GM23338 (cell line): Measurements from ENCODE around the gene MTRF1L. TPM values are rescaled to one million over a fixed set of nuclear protein-coding genes. Genes with fewer than 3 reads are reported as not detected.

Experiments used
- ATAC-seq: fragments of 200-7000 bp; cut with Tn5 transposase; 3 replicates; pipeline ENCODE4 v1.9.1; 2020
- DNase-seq: peaks from one replicate; pipeline ENCODE4 v3.0.0-alpha.2; 2015; ENCODE audit warnings: low spot score
- H2AFZ ChIP-seq: fragments of 200-600 bp; sonication (generic); 2 replicates; pipeline ENCODE4 v1.8.0; 2016; ENCODE audit warnings: antibody characterized with exemption, mild to moderate bottlenecking, moderate library complexity
- H3F3A ChIP-seq: fragments of 200-600 bp; sonication (generic); replicated peaks from 2 replicates; pipeline ENCODE4 v1.8.0; 2017; ENCODE audit warnings: antibody characterized with exemption, mixed run types, low read depth
- H3K27ac ChIP-seq: fragments of 200-600 bp; sonication (generic); 2 replicates; pipeline ENCODE4 v1.6.1; 2016; ENCODE audit warnings: low read depth
- H3K27me3 ChIP-seq: fragments of 200-600 bp; sonication (generic); 2 replicates; pipeline ENCODE4 v1.8.0; 2016; ENCODE audit warnings: mild to moderate bottlenecking, mixed run types, moderate library complexity; ENCODE audit not compliant: insufficient read depth
- H3K36me3 ChIP-seq: fragments of 200-600 bp; sonication (generic); 2 replicates; pipeline ENCODE4 v1.8.0; 2016; ENCODE audit warnings: mild to moderate bottlenecking; ENCODE audit not compliant: insufficient read depth
- H3K4me1 ChIP-seq: fragments of 200-600 bp; sonication (generic); 2 replicates; pipeline ENCODE4 v1.8.0; 2016; ENCODE audit warnings: mild to moderate bottlenecking, moderate library complexity; ENCODE audit not compliant: insufficient read depth
- H3K4me2 ChIP-seq: fragments of 200-600 bp; sonication (generic); 2 replicates; pipeline ENCODE4 v1.7.1; 2017; ENCODE audit warnings: mixed run types
- H3K4me3 ChIP-seq: fragments of 200-600 bp; sonication (generic); 2 replicates; pipeline ENCODE4 v1.6.1; 2016; ENCODE audit warnings: mixed run types
- H3K79me2 ChIP-seq: fragments of 200-600 bp; sonication (generic); replicated peaks from 2 replicates; pipeline ENCODE4 v1.8.0; 2017; ENCODE audit warnings: mild to moderate bottlenecking; ENCODE audit not compliant: insufficient read depth
- H3K9me2 ChIP-seq: fragments of 200-600 bp; sonication (generic); 2 replicates; pipeline ENCODE4 v1.8.0; 2017; ENCODE audit not compliant: insufficient read depth
- H4K20me1 ChIP-seq: fragments of 200-600 bp; sonication (generic); replicated peaks from 2 replicates; pipeline ENCODE4 v1.8.0; 2017; ENCODE audit warnings: mild to moderate bottlenecking; ENCODE audit not compliant: insufficient read depth
- H3K27ac Mint-ChIP-seq: 2 replicates; pipeline ENCODE4 v1.8.0; 2020; ENCODE audit warnings: inconsistent platforms, mild to moderate bottlenecking, moderate library complexity, mixed read lengths
- H3K27me3 Mint-ChIP-seq: 3 replicates; pipeline ENCODE4 v1.8.0; 2022; ENCODE audit warnings: low read depth, mild to moderate bottlenecking, moderate library complexity, mixed read lengths, inconsistent platforms; ENCODE audit not compliant: insufficient read depth, poor library complexity
- H3K36me3 Mint-ChIP-seq: 3 replicates; pipeline ENCODE4 v1.8.0; 2021; ENCODE audit warnings: low read depth, mild to moderate bottlenecking, inconsistent platforms, moderate library complexity, mixed read lengths
- H3K4me1 Mint-ChIP-seq: 3 replicates; pipeline ENCODE4 v1.8.0; 2020; ENCODE audit warnings: mild to moderate bottlenecking, inconsistent platforms, mixed read lengths
- H3K4me3 Mint-ChIP-seq: 3 replicates; pipeline ENCODE4 v1.8.0; 2021; ENCODE audit warnings: moderate library complexity, mild to moderate bottlenecking, inconsistent platforms, mixed read lengths
- H3K9me3 Mint-ChIP-seq: 3 replicates; pipeline ENCODE4 v1.8.0; 2020; ENCODE audit warnings: moderate library complexity, mild to moderate bottlenecking, inconsistent platforms, mixed read lengths
- CREB1 ChIP-seq: fragments of 250-450 bp; sonication (Bioruptor Pico); IDR thresholded peaks from 2 replicates; pipeline ENCODE4 v1.5.0; 2020; ENCODE audit warnings: low read depth, mild to moderate bottlenecking, moderate library complexity
- CTCF ChIP-seq, 2 experiments: fragments of 200-600 bp in 1 of 2; sonication (generic) in 1 of 2; conservative IDR thresholded peaks; 2 replicates each; pipeline versions ENCODE4 v1.5.1 to v1.6.1; 2016 to 2017; ENCODE audit warnings: antibody characterized with exemption in 2 of 2, low read depth in 2 of 2, mild to moderate bottlenecking in 2 of 2, moderate library complexity in 1 of 2
- EZH2 ChIP-seq: fragments of 200-600 bp; sonication (generic); IDR thresholded peaks from one replicate; pipeline ENCODE4 v1.8.0; 2017; ENCODE audit warnings: antibody characterized with exemption, mild to moderate bottlenecking, low read depth; ENCODE audit not compliant: unreplicated experiment
- EZH2phosphoT487 ChIP-seq: fragments of 200-600 bp; sonication (generic); IDR thresholded peaks from one replicate; pipeline ENCODE4 v1.8.1; 2018; ENCODE audit warnings: antibody characterized with exemption; ENCODE audit not compliant: unreplicated experiment
- JUNB ChIP-seq: IDR thresholded peaks from one replicate; pipeline ENCODE4 v1.6.1; 2016; ENCODE audit warnings: antibody characterized with exemption; ENCODE audit not compliant: unreplicated experiment
- NANOG ChIP-seq: IDR thresholded peaks from 2 replicates; pipeline ENCODE4 v1.6.1; 2016; ENCODE audit warnings: antibody characterized with exemption, borderline replicate concordance
- POLR2AphosphoS5 ChIP-seq: IDR thresholded peaks from 2 replicates; pipeline ENCODE4 v1.6.1; 2016; ENCODE audit warnings: antibody characterized with exemption, low read depth
- STAT1 ChIP-seq: IDR thresholded peaks from one replicate; pipeline ENCODE4 v1.6.1; 2016; ENCODE audit warnings: antibody characterized with exemption; ENCODE audit not compliant: unreplicated experiment
- ZNF114 ChIP-seq: fragments of 250-450 bp; sonication (Bioruptor Pico); IDR thresholded peaks from 2 replicates; pipeline ENCODE4 v1.5.0; 2020; ENCODE audit warnings: mild to moderate bottlenecking, moderate library complexity
- ZNF331 ChIP-seq: fragments of 250-450 bp; sonication (Bioruptor Pico); IDR thresholded peaks from 2 replicates; pipeline ENCODE4 v1.5.0; 2020; ENCODE audit warnings: low read depth, mild to moderate bottlenecking, moderate library complexity
- polyA plus RNA-seq: library from polyadenylated mRNA; unstranded; fragments of >200 nt; fragmentation: Nextera tagmentation; extraction: Ambion mirVana; gene quantifications from 2 replicates; pipeline ENCODE4 v1.2.1, GENCODE V29; 2016
- total RNA-seq: library from RNA; depleted of rRNA; stranded (reverse); fragments of >200 nt; shearing (Covaris generic); gene quantifications from 2 replicates; pipeline ENCODE4 v1.2.3, GENCODE V29; 2014
- TF ChIP-seq, protein P1 (sequence below): fragments of 250-450 bp; sonication (Bioruptor Pico); IDR thresholded peaks from 2 replicates; pipeline ENCODE4 v1.5.0; 2020; ENCODE audit warnings: mild to moderate bottlenecking, moderate library complexity
- TF ChIP-seq, protein P2 (sequence below): IDR thresholded peaks from 2 replicates; pipeline ENCODE4 v1.6.1; 2016; ENCODE audit warnings: antibody characterized with exemption
- TF ChIP-seq, protein P3 (sequence below): IDR thresholded peaks from one replicate; pipeline ENCODE4 v1.6.1; 2018; ENCODE audit warnings: antibody characterized with exemption; ENCODE audit not compliant: unreplicated experiment

Gene MTRF1L
- total and polyA plus RNA-seq, 2 experiments from 2014 or later = 20.5 to 28.3 TPM

- DNase-seq (no peak), ATAC-seq (no peak)
- no peaks in the 10 kb centered on the region for H3K27me3 ChIP-seq
- H3K4me2 ChIP-seq = no peak overlapping the region
- no peaks in the 10 kb centered on the region for H3K27me3 Mint-ChIP-seq
- no peaks in the 10 kb centered on the region for H3K36me3 Mint-ChIP-seq
- H3K9me3 Mint-ChIP-seq = no peaks in the 10 kb centered on the region; the same call in 2 of the 3 replicates
- no peak overlapping the region for H3K4me3 Mint-ChIP-seq
- no peaks in the 10 kb centered on the region for H3K9me2 ChIP-seq
- no peak overlapping the region for H2AFZ ChIP-seq
- no peaks in the 10 kb centered on the region for H3K36me3 ChIP-seq
- TF ChIP-seq ZNF114 = no peak
- TF ChIP-seq, protein P1, sequence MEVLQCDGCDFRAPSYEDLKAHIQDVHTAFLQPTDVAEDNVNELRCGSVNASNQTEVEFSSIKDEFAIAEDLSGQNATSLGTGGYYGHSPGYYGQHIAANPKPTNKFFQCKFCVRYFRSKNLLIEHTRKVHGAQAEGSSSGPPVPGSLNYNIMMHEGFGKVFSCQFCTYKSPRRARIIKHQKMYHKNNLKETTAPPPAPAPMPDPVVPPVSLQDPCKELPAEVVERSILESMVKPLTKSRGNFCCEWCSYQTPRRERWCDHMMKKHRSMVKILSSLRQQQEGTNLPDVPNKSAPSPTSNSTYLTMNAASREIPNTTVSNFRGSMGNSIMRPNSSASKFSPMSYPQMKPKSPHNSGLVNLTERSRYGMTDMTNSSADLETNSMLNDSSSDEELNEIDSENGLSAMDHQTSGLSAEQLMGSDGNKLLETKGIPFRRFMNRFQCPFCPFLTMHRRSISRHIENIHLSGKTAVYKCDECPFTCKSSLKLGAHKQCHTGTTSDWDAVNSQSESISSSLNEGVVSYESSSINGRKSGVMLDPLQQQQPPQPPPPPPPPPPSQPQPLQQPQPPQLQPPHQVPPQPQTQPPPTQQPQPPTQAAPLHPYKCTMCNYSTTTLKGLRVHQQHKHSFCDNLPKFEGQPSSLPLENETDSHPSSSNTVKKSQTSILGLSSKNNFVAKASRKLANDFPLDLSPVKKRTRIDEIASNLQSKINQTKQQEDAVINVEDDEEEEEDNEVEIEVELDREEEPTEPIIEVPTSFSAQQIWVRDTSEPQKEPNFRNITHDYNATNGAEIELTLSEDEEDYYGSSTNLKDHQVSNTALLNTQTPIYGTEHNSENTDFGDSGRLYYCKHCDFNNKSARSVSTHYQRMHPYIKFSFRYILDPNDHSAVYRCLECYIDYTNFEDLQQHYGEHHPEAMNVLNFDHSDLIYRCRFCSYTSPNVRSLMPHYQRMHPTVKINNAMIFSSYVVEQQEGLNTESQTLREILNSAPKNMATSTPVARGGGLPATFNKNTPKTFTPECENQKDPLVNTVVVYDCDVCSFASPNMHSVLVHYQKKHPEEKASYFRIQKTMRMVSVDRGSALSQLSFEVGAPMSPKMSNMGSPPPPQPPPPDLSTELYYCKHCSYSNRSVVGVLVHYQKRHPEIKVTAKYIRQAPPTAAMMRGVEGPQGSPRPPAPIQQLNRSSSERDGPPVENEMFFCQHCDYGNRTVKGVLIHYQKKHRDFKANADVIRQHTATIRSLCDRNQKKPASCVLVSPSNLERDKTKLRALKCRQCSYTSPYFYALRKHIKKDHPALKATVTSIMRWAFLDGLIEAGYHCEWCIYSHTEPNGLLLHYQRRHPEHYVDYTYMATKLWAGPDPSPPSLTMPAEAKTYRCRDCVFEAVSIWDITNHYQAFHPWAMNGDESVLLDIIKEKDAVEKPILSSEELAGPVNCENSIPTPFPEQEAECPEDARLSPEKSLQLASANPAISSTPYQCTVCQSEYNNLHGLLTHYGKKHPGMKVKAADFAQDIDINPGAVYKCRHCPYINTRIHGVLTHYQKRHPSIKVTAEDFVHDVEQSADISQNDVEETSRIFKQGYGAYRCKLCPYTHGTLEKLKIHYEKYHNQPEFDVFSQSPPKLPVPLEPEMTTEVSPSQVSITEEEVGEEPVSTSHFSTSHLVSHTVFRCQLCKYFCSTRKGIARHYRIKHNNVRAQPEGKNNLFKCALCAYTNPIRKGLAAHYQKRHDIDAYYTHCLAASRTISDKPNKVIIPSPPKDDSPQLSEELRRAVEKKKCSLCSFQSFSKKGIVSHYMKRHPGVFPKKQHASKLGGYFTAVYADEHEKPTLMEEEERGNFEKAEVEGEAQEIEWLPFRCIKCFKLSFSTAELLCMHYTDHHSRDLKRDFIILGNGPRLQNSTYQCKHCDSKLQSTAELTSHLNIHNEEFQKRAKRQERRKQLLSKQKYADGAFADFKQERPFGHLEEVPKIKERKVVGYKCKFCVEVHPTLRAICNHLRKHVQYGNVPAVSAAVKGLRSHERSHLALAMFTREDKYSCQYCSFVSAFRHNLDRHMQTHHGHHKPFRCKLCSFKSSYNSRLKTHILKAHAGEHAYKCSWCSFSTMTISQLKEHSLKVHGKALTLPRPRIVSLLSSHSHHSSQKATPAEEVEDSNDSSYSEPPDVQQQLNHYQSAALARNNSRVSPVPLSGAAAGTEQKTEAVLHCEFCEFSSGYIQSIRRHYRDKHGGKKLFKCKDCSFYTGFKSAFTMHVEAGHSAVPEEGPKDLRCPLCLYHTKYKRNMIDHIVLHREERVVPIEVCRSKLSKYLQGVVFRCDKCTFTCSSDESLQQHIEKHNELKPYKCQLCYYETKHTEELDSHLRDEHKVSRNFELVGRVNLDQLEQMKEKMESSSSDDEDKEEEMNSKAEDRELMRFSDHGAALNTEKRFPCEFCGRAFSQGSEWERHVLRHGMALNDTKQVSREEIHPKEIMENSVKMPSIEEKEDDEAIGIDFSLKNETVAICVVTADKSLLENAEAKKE (CRISPR knock-in tag) = no peak
- no peak for TF ChIP-seq EZH2
- TF ChIP-seq ZNF331 (CRISPR knock-in tag) = no peak
- TF ChIP-seq, protein P2, sequence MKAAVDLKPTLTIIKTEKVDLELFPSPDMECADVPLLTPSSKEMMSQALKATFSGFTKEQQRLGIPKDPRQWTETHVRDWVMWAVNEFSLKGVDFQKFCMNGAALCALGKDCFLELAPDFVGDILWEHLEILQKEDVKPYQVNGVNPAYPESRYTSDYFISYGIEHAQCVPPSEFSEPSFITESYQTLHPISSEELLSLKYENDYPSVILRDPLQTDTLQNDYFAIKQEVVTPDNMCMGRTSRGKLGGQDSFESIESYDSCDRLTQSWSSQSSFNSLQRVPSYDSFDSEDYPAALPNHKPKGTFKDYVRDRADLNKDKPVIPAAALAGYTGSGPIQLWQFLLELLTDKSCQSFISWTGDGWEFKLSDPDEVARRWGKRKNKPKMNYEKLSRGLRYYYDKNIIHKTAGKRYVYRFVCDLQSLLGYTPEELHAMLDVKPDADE = no peak
- TF ChIP-seq CREB1 (CRISPR knock-in tag) = no peak
- TF ChIP-seq, protein P3, sequence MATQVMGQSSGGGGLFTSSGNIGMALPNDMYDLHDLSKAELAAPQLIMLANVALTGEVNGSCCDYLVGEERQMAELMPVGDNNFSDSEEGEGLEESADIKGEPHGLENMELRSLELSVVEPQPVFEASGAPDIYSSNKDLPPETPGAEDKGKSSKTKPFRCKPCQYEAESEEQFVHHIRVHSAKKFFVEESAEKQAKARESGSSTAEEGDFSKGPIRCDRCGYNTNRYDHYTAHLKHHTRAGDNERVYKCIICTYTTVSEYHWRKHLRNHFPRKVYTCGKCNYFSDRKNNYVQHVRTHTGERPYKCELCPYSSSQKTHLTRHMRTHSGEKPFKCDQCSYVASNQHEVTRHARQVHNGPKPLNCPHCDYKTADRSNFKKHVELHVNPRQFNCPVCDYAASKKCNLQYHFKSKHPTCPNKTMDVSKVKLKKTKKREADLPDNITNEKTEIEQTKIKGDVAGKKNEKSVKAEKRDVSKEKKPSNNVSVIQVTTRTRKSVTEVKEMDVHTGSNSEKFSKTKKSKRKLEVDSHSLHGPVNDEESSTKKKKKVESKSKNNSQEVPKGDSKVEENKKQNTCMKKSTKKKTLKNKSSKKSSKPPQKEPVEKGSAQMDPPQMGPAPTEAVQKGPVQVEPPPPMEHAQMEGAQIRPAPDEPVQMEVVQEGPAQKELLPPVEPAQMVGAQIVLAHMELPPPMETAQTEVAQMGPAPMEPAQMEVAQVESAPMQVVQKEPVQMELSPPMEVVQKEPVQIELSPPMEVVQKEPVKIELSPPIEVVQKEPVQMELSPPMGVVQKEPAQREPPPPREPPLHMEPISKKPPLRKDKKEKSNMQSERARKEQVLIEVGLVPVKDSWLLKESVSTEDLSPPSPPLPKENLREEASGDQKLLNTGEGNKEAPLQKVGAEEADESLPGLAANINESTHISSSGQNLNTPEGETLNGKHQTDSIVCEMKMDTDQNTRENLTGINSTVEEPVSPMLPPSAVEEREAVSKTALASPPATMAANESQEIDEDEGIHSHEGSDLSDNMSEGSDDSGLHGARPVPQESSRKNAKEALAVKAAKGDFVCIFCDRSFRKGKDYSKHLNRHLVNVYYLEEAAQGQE = no peak
- no peak for TF ChIP-seq JUNB
- no peak for TF ChIP-seq STAT1
- no peak for TF ChIP-seq EZH2phosphoT487
- TF ChIP-seq CTCF (conservative IDR thresholded peaks at IDR 0.05; ENCODE audit: low read depth in 2 of 2) = no peak
- no peak for TF ChIP-seq NANOG
- no peak for TF ChIP-seq POLR2AphosphoS5
- no peaks in the 10 kb centered on the region for H3F3A ChIP-seq
- no peaks in the 10 kb centered on the region for H3K79me2 ChIP-seq
- H3K4me3 ChIP-seq = no peak overlapping the region
- no peaks in the 10 kb centered on the region for H3K4me1 ChIP-seq
- no peaks in the 10 kb centered on the region for H4K20me1 ChIP-seq
- H3K4me1 Mint-ChIP-seq = no peaks in the 10 kb centered on the region
- no peak overlapping the region for H3K27ac Mint-ChIP-seq
- H3K27ac ChIP-seq = no peak overlapping the region
Observed at GRCh38 chr6:153012856-153013255, 10.3 kb upstream of the MTRF1L start.
